GM21717 (cell line): ENCODE data around the gene HBEGF.

ENCODE experiments used
- ATAC-seq: cut with Tn5 transposase; IDR thresholded peaks from one replicate; pipeline ENCODE4 v1.9.1; 2021; ENCODE audit warnings: mild to moderate bottlenecking, moderate library complexity; ENCODE audit not compliant: unreplicated experiment

The HBEGF gene

DNA sequence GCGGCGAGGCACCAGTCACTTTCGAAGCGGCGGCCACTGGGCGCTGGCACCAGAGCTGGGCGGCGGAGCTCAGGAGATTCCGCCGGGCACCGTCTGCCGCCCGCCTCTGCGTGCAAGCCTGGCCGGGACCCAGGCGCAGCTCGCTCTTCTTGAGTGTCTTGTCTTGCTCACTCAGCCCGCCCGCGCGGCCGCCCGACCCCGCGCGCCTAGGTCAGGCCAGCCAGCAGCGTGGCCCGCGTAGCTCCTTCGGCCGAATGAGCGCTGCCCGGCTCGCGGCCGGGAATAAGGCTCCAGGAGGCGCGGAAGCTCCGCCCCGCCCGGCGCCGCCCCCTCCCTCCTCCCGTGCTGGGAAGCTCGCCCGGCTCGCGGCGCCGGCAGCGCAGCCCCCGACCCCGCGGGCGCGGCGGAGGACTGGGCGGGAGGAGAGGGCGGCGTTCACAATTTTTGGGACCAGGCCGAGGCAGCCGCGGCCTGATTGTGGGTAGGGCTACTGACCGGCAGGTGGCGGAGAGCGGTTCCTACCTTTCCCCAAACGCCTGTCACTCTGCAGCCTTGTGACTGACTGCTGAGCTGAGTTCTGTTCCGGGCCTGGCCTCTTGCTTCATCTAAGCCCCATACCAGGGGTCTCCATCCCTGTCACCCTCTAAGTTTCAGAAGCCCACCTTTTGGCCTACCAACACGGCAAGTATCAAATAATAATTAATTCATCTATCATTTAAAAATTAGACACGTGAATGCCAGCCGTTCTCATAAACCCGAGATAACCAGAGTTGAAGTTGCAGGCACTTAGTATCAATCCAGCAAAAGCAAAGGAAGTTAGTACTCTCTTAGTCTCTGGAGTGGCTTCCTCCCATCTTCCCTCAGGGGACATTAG, at the start of gene HBEGF:
HBEGF (minus strand) TSS at position 256 of the 874 bp plus-strand sequence. CDS start 275 bp downstream, outside the sequence.
- peak; percentile 65 for ATAC-seq

DNA sequence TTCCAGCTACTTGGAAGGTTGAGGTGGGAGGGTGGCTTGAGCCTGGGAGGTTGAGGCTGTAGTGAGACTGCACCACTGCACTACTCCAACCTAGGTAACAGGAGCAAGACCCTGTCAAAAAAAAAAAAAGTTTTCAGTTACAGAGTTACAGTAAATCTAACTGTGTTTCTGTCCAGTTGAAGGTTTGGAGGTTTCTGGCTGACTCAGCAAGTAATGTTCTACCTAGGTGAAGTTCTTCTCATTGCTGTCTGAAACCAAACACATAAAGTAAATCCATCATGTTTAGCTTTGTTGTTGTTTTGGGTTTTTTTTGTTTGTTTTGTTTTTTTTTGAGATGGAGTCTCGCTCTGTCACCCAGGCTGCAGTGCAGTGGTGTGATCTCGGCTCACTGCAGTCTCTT, 47.3 kb upstream of the HBEGF start:
- ATAC-seq, result no peak

DNA sequence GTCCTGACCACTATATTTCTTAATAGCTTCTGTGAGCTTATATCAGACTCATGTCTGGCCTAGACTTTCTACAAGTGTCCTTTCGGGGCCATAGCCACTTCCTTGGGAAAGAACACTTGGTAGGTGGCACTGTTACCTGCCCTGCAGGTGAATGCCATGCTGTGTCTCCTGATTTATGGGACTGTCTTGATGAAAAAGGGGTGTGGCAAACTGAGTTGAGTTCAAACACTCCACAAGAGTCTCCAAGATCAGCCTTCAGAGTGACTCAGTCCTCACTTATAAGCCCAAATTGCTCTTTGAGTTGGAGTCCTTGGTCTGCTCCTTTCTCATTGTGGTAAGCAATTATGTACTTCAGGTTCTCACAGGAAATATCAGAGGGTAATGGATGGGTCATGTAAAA, 45.3 kb upstream of the HBEGF start:
- ATAC-seq, result no peak

DNA sequence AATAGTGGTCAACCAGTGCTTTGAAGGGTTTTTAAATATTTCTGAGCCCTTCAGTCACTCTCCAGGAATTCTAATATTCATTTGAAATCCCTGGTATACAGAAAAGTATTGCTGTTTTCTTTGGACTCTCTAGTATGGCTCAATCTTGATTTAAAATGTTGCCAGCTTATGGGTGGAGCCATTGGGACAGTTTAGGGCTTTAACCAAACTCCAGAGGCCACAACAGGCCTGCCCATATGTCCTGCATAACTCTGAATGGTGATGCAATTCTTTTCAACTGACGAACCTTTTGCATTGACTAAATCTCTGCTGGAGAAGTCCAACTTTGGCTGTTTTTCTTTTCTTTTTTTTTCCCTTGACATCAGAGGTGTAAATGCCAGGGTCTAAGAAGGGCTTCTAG, 44.9 kb upstream of the HBEGF start:
- ATAC-seq, result no peak

- ATAC-seq, result no peak
Observed at GRCh38 chr5:140388052-140388451, 41.6 kb upstream of the HBEGF start.

DNA sequence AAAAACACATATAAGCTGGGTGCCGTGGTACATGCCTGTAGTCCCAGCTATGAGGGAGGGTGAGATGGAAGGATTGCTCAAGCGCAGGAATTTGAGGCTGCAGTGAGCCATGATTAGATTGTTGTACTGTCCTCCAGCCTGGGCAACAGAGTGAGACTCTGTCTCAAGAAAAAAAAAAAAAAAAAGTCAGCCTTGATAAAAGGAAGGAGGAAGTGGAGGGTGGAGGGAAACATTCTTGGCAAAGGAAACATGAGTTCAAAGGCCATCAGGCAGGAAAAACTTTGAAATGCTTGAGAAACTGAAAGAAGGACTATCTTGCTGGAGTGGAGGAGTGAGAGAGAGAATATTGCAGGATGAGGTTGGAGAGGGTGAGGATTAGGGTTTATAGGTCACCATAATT, 36.9 kb upstream of the HBEGF start:
- no peak for ATAC-seq

DNA sequence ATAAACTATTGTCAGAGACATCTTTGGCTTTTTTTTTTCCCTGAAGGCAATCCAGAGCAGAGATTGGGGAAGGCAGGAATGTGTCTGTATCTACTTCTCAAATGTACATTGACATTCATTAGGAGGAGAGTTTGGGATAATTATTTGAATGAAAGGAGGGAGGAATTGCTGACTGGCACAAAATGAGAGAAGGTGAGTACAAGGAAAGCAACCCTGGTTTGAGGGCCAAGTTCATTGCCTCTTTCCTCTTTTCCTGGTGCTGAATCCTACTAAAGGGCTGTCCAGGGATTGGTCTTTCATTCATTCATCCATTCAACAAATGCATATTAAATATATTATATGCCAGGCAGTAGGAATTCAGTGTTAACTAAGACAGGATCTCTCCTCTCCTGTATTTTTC, 36.5 kb upstream of the HBEGF start:
- no peak for ATAC-seq

DNA sequence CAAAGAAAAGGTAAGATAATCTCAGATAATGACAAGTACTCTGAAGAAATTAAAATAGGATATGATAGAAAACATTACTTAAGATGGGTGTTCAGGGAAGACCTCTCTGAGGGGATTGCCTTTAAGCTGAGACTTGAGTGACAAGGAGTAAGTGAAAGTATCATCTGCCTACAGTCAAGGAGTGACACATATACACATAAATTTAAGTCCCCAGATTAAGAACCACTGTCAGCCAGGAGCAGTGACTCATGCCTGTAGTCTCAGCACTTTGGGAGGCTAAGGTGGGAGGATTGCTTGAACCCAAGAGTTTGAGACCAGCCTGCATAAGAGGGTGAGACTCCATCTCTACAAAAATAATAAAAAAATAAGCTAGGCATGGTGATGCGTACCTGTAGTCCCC, 35.6 kb upstream of the HBEGF start:
- ATAC-seq, result no peak

GRCh38 chr5:140381351-140381750, 34.9 kb upstream of the HBEGF start:
- no peak for ATAC-seq

DNA sequence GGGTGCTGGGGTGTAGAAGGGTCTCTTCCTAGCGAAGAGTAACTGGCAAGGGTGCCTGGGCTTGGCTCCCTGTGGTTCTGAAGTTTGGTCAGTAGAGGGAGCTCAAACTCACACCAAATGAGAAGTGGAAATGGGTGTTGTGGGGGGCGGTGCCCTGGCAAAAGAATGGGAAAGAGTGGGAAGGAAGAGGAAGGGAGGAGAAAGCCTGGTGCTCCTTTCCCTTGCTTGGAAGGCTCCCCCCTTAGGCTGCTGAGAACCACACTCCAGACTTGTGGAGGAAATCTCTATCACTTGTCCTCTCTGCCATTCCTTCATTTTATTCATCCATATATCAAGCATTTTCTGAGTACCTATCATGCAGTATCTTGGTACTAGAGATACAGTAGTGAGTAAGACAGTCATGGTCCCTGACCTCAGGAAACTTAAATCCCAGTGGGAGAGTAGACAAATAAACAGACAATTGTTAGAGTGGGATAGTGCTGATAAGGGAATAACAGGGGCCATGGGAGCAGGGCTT, 26.6 kb upstream of the HBEGF start:
- no peak for ATAC-seq

DNA sequence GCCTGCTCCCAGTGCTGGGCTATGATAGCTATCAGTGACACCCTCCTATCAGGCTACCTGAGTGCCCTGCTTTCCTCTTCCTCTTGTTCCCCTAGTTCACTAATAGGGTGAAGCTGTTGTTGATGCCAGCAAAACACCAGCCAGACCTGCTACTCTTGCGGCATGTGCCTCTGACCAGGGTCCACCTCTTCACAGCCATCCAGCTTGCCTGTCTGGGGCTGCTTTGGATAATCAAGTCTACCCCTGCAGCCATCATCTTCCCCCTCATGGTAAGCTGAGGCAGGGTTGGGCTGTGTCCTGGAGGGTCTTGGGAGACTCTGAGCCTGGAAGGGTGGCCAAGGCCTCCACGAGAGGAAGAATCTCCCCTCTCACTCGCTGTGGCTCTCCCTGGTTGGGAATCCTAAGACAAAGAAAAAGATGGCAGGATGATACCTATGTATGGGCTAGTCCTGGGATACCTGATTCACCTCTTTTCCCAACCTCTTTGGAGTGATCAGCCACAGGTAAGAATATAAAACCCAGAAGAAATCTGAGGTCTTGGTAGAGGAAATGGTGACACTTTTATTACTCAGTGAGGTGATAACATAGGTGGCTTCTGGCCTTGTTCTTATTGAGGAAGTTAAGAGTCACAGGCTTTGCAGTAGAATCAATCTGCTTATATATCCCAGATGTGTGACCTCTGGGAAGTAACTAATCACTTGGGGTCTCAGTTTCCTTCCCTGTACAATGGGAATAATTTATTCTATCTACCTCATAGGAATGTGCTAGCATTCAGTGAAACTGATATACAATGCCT, 25.2 kb upstream of the HBEGF start:
- ATAC-seq, result no peak

DNA sequence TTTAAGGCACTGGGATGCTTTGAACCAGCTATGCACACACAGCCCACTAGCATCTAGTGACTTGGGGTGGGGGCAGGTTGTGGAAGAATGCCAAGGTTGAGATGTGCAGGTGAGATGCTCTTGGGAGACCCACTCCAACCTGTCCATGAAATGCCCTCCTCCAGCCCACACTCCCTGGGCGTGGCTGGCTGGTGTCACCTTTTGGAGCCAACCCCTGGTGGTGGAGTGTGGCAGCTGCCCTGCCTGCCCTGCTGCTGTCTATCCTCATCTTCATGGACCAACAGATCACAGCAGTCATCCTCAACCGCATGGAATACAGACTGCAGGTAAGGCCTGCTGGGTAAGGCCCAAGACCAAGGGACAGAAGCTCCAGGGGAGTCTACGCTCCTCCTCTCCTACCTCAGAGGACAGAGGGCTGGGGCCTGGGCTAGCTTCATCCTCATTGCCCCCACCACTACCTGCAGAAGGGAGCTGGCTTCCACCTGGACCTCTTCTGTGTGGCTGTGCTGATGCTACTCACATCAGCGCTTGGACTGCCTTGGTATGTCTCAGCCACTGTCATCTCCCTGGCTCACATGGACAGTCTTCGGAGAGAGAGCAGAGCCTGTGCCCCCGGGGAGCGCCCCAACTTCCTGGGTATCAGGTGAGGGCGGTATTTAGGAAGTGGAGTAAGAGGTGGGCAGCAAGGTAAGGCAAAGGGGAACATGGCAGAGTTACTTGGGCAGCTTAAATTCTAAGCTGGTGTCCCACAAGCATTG, 21.0 kb upstream of the HBEGF start:
- no peak for ATAC-seq

DNA sequence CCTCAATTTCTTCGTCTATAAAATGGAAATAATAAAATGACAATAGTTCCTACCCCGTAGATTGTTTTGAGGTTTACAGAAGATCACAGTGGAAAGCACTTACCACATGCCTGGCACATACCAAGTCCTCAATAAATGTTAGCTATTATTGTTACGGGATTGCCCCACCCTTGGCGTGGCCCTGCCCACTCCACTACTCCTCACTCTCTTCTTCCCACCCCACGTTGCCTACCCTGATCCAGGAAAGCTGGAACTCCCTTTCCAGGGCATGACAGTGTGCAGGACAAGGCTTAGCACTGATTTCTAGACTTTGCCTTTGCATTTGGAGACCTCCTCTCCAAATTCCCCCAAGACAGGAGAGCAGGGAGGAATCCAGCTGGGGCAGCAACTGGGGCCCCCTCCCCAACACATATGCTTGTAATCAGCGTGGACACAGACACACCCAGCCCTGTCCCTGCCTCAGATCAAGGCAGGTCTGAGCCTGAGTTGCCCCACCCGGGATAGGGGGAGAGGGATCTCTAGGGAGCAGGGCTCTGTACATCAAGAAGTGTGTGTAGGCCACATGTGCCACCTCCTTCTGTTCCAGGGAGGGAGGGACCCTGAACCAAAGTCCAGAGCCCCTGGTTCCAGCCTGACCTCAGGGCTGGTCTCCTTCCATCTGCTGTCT, 20.3 kb upstream of the HBEGF start:
- no peak for ATAC-seq

DNA sequence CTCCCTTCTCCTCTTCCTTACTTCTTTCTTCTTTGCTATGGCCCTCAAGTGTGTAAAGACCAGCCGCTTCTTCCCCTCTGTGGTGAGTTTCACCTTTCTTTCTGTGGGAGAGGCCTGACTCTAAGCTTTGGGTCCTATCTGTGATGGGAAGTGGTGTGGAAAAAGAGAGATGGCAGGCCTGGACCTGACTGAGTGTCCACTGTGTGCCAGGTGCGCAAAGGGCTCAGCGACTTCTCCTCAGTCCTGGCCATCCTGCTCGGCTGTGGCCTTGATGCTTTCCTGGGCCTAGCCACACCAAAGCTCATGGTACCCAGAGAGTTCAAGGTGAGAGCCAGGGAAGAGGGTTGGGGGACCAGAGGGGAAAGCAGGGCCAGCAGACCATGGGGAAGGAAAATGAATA, 19.5 kb upstream of the HBEGF start:
- no peak for ATAC-seq

GRCh38 chr5:140365282-140365681, 18.9 kb upstream of the HBEGF start:
- ATAC-seq, result no peak

DNA sequence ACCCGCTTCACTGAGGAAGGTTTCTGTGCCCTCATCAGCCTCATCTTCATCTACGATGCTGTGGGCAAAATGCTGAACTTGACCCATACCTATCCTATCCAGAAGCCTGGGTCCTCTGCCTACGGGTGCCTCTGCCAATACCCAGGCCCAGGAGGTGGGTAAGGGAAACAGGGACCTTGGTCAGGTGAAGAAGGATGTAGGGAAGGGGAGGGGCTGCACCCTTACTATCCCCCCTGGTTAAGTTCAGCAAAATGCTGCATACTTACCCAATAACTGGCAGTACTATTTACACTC, 18.0 kb upstream of the HBEGF start:
- ATAC-seq, result no peak

- no peak for ATAC-seq
Observed at GRCh38 chr5:140363631-140364471, 17.4 kb upstream of the HBEGF start.

- peak; percentile 85 for ATAC-seq
Observed at GRCh38 chr5:140362875-140363630, 16.6 kb upstream of the HBEGF start.

DNA sequence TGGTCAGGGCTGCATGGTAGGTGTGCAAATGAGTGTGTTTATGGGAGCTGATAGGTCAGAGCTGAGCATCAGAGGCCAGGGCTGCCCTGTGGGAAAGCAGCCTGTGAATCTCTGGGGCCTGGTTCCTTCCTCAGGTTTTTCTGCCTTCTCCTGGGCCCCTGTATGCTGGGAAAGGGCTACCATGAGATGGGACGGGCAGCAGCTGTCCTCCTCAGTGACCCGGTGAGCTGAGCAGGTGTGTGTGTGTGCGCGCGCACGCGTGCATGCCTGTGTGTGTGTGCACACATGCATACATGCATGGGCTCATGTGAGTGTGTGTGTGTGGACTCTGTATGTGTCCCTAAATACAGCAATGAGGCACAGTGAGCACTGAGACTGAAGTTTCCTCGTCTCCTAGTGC, 15.9 kb upstream of the HBEGF start:
- ATAC-seq, result no peak
